Activated T-cell treated with anti-CD3 and anti-CD28 coated beads for 4 hours (primary cell): ENCODE measurements around the gene CFAP20DC.
A peak's percentile ranks its signal among the peaks of the same experiment; 100 is the strongest.
"Not testable (repeated sequence)": the region's sequence is repeated elsewhere in the genome, so short reads cannot be mapped to it uniquely, and the experiment has no call there.

Source experiments
- DNase-seq: peaks from one replicate; pipeline ENCODE4 v3.0.0-alpha.2; 2020

CFAP20DC gene

DNA sequence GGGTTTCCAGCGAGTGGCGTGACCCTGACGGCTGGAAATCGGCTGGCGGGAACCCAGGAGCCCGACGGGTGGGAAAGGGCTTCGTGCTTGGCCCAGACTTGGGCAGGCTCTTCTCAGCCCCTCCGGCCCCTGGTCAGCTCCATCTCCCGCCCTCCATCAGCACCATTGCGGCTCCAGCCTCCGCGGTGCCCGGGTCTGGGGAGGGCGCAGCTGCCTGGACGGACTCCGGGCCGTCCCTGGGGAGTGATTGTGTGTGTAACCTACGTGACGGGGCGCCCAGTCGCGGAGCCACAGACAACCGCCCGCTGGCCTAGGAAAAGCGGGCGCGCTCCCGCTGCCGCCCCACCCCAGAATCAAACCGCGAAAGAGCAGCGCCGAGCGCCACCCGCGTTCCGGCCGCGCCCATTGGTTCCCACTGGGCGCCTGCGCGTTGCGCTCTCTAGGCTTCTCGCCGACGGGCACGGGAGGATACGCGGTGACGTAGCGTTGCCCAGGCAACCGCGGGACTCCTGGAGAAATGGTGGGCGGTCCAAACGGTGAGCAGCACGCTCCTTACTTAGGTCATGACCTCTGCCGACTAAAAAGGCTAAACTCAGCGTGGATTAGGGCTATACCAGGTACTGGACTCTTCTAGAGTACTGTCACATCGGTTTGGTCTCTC lies at the start of gene CFAP20DC:
Gene CFAP20DC (minus strand): TSS at position 355 of the 661 bp plus-strand sequence. CDS start 394 bp downstream, outside the sequence.
- peak; percentile 87 for DNase-seq

DNA sequence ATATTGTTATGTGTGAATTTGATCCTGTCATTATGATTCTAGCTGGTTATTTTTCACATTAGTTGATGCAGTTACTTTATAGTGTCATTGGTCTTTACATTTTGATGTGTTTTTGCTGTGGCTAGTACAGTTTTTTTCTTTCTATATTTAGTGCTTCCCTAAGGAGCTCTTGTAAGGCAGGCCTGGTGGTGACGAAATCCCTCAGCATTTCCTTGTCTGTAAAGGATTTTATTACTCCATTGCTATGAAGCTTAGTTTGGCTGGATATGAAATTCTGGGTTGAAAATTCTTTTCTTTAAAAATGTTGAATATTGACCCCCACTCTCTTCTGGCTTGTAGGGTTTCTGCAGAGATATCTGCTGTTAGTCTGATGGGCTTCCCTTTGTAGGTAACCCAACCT lies 48.7 kb upstream of the CFAP20DC start:
- DNase-seq: not testable (repeated sequence)

DNA sequence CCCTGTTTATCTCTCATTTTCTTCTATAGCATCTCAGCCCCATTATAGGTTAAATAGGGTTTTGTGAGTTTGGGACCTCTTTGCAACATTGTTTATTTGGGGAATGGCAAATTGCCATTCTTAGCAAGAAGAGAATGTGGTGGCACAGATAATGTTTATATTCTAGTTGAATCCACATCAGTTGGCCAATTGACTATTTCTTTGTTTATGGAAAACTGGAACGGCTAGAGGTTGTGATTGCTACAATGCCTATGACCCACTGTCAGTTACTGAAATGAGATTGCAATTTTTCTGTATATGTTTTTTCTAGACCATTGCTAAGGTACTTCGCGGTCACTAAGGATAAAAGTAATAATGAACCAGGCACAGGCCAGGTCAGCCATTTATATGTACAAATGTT lies 44.6 kb upstream of the CFAP20DC start:
- no peak for DNase-seq

DNA sequence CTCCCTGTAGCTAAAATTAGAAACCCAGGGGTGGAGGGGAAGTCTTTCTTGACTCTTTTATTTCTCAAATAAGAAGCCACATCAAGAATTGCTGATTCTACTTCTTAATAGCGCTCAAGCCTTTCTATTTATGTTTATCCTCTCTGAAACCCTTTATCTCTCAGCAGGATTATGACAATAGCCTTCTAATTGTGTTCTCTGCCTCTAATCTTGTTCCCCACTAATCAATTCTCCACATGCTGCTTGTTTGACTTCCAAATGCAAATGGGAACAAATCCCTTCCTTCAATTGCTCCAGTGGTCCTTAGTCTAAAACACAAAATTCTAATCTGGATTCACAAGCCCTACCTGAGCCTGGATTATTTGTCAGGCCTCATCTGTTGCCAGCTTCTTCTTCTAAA lies 43.7 kb upstream of the CFAP20DC start:
- no peak for DNase-seq

DNA sequence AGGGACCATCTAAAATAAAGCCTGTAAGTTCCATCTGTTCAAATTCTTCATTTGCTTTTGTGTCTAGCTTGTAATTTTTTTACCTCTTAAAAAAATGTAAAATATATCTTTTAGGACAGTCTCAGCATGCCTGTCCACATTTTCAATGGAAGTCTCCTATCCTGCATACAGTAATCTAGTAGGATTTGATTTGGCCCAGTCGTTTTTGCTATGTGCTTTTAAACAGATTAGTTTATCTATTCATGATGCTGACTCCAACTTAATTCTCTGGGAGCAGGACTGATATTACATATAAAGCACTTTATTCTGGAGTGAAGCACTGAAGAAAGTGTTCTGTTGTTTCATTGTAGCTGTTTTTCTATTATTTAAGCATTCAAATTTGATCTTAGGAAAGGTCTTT lies 38.9 kb upstream of the CFAP20DC start:
- DNase-seq: no peak

DNA sequence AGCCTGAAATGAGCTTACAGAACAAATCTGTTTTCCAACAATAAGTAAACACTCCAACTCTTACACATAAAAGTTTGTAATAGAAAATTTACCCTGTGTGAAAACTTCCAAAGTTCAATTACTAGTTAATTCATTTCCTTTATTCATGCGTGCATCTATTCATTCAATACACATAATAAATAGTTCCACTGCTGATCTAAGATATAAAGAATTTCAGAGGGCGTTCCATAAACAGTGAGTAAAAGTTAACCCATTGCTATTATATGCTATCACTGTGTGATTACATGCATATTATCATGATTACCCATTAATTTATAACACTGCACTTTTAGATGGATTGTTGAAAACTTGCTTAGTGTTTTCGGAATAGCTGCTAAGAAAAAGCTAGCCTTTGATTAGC lies 36.2 kb upstream of the CFAP20DC start:
- DNase-seq: no peak

DNA sequence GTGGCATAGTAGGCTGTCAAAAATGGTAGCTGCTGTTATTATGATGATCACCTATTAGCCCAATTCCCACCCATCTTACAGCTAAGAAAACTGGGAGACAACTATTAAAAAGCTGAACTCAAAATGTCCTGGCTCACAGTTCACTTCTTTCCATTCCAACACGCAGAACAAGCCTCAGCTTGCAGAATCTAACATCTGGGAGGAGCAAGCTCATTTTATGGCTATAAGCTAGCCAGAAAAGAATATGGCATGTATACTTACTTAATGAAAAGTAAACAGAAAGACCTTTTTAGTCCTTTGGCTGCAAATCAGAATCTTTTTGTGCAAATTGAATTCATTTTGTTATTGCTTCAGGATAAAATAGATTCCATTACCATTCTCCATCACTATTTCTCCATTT lies 34.8 kb upstream of the CFAP20DC start:
- no peak for DNase-seq

DNA sequence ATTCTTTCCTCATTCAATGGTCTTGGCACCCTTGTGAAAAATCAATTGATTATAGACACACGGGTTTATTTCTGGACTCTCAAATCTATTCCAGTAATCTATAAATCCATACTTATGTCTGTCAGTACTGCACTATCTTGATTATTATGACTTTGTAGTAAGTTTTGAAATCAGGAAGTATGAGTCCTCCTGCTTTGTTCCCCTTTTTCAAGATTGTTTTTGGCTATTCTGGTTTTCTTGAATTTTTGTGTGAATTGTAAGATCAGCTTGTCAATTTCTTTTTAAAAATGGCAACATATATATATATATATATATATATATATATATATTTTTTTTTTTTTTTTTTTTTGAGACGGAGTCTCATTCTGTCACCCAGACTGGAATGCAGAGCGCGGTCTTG lies 32.3 kb upstream of the CFAP20DC start:
- DNase-seq: no peak

DNA sequence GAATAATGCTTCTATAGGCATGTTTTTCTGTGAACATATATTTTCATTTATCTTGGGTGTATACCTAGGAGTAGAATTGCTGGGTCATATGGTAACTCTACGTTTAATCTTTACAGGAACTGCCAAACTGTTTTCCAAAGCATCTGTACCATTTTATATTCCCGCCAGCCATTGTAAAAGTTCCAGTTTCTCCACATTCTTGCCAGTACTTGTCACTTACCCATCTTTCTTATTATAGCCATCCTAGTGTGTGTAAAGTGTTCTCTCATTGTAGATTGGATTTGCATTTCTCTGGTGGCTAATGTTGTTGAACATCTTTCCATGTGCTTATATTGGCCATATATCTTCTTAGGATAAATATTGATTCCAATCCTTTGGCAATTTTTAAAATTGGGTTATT lies 31.2 kb upstream of the CFAP20DC start:
- DNase-seq: no peak

DNA sequence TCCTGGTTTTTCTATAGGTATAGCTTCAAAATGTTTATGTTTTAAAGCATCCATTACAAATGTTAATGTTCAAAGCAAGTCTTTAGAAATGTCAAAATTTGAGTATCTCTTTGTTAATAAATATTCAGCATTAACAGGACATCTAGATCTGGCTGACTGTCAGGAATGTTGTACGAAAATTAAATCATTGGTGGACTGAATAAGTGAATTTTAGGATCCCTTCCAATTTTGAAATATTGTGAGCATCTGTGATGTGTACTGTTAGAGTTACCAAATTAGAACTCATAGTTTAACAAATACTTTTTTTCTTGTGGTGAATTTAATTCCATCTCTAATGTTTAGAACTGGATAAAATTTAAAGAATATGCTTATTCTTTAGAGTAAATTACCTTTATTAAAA lies 30.1 kb upstream of the CFAP20DC start:
- no peak for DNase-seq

DNA sequence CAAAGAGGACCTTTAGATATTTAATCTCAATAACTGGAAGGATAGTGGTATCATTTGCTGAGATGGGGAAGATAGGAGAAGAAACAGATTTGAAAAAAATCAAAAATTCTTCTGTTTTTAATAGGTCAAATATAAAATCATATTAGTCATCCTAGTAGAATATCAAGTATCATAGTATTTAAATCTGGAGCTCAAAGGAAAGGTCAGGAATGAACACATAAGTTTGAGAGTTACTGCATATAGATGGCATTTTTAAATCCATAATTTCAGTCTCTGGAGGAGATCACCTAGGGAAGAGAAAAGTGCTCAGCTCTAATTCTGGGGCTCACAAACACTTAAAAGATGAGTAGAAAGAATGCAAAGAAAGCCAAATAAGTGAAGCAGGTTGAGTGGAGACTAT lies 24.9 kb upstream of the CFAP20DC start:
- DNase-seq: no peak

DNA sequence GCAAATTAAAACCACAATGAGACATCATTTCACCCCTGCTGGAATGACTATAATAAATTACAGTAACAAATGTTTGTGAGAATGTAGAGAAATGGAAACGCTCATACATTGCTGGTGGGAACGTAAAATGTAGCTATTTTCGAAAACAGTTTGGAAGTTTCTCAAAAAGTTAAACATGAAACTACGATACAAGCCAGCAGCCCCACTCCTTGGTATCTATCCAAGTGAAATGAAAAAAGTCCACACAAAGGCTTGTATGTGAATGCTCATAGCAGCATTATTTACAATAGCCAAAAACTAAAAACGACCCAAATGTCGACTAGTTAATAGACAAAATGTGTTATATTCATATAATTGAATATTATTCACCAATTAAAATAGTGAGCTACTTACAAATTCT lies 22.9 kb upstream of the CFAP20DC start:
- DNase-seq: no peak

DNA sequence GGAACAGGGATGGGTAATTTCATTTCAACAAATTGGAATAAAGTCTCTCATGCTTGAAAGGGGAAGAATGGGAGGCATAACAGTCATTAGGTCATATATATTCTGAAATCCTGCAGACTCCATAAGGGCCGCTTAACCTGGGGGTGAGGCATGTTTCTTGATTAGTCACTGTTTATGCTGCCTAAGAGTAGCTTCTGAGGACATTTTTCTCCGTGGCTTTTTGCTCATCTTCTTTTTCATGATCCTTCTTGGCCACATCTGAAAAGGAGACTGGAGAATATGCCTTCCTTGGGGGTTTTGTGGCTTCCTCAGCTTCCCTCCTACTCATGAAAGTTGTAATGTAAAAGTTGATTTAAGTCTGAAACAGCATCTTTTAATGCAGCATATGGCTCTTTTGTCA lies 20.0 kb upstream of the CFAP20DC start:
- DNase-seq: no peak

DNA sequence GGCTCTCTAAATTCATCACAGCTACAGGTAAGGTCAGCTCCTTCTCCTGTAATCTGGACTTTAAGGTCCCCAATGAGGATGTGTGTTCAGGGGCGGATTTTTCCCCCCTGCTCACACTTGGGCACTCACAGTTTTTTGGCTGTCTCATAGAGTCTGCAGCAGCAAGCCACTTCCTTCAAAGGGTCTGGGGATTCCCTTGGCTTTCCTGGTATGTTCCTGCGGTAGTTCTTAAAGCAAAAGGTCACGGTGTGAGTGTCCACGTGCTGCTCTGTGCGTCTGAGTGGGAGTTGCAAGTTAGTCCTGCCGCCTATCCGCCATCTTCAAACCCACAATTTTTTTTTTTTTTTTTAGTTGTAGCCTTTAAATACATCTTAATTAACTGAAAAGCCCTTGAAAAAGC lies 15.4 kb upstream of the CFAP20DC start:
- DNase-seq: no peak

DNA sequence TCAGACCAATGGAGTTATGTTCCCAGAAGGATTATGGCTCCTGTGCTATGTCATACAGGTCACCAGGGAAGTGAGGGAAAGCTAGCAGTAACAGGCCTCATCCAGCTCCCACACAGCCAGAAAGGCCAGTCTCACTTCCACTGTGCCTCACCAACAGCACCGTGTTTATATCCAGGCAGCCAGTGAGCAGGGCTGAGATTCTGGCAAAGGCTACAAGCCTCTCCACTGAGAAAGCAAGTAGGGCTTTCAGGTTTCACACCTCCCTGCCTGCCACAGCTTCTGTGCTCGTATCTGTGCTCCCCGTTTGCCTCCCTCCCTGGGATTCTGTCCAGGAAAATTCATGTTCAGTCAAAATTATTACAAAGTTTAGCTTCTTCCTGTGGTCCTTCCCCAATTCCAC lies 14.9 kb upstream of the CFAP20DC start:
- no peak for DNase-seq

DNA sequence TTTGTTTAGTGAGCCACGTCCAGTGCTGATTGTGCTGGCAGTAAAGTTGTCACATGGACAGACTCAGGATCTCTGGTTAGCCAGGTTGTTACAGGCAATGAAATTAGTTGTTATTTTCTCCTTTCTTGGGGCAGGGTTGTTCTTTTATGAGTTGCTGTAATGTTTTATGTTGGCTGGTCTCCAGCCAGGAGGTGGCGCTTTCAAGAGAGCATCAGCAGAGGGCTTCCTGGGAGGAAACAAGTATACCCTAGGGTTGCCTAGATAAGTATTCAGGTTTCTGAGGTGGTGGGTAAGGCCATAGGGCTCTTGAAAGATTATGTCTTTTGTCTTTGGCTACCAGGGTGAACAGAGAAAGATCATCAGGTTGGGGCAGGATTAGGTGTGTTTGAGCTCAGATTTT lies 14.5 kb upstream of the CFAP20DC start:
- no peak for DNase-seq

DNA sequence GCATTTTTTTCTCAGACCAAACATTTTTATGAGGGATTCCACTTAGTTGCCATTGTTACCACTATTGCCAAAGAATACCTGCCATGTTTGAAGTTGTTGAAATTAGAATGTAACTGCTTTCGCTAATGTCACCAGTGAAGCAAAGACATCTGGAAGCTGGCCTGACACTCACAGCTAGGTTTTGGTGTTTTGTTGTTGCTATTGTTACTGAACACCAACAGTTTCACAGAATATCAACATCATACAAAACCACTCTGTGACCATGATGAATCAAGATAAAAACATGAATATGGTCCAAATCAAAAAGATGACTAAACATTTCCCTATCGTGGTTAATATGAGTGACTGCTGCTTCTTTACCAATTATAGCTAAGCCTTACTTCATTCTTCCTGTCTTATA lies 6.9 kb upstream of the CFAP20DC start:
- no peak for DNase-seq

DNA sequence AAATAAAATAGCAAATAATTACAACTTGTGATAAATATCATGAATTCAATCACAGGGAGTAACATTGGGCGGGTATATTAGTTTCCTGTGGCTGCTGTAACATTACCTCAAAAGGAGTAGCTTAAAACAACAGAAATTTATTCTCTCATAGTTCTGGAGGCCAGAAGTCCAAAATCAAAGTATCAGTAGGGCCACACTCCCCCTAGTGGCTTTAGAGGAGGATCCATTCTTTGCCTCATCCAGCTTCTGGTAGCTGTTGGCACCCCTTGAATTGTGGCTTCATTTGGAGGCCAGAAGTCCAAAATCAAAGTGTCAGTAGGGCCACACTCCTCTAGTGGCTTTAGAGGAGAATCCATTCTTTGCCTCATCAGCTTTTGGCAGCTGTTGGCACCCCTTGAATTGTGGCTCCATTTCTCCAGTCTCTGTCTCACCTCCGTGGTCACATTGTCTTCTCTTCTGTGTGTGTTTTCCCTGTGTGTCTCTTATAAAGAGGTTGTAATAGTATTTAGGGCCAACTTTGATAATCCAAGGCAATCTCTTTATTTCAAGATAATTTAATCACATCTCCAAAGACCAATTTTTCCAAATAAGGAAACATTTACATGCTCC lies 3.1 kb upstream of the CFAP20DC start:
- DNase-seq: no peak

DNA sequence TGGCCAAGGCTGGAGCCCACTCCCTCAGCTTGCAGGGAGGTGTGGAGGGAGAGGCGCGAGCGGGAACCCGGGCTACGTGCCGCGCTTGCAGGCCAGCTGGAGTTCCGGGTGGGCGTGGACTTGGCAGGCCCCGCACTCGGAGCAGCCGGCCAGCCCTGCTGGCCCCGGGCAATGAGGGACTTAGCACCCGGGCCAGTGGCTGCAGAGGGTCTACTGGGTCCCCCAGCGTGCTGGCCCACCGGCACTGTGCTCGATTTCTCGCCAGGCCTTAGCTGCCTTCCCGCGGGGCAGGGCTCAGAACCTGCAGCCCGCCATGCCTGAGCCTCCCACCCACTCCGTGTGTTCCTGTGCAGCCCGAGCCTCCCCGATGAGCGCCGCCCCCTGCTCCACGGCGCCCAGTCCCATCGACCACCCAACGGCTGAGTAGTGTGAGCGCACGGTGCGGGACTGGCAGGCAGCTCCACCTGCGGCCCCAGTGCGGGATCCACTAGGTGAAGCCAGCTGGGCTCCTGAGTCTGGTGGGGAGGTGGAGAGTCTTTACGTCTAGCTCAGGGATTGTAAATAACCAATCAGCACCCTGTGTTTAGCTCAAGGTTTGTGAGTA lies 1.1 kb upstream of the CFAP20DC start:
- DNase-seq: not testable (repeated sequence)

DNA sequence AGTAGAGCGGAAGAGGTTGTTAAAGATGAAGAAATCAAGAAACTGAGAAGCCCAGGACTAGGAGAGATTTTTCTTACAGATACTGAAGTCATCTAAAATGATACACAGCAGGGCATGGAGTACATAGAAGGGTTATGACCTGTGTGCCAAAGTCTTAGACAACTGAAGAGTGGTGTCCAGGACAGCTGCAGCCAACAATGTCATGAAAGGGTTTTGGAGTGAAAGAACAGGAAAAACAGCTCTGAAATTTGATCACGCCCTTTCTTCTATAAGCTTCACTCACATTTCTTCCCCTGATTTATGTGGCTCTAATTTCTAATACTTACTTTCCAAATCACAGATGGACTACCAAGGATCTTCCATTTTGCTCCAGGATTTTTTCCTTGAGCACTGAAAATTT lies 3.0 kb downstream of the CFAP20DC start:
- no peak for DNase-seq

DNA sequence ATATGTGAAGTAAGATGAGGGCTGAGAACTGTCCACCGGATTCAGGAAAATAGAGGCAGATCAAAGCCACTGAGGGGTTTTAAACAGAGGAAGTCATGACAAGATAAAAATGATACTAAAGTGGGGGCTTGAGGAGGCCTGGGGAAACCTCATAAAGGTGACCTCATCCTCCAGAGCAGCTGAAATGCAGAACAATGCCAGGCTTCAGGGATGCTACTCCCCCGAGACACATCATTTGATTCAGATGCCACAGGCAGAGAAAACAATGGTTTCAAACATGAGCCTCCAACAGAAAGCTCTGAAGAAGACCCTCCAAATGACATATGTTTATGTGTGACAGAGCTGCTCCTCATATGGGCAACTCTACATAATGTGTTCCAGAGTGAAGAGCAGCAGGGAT lies 6.4 kb downstream of the CFAP20DC start:
- no peak for DNase-seq

DNA sequence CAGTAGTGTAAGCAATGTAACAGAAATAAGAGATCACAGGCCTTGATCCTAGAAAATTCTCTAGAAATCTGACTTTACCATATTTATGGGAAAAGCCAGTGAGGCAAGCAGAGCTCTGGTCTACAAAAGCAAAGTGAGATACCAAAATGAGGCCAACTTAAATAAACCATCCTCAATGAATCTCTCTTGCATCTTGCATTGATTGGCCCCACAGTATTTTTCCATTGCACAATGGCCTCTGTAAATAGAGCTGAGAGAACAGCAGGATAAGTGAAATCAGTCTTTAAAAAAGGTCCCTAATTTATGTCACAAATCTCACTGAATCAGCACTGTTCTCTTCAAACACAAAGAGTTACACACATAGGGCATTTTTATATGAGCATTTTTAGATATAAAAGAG lies 8.9 kb downstream of the CFAP20DC start:
- DNase-seq: no peak

DNA sequence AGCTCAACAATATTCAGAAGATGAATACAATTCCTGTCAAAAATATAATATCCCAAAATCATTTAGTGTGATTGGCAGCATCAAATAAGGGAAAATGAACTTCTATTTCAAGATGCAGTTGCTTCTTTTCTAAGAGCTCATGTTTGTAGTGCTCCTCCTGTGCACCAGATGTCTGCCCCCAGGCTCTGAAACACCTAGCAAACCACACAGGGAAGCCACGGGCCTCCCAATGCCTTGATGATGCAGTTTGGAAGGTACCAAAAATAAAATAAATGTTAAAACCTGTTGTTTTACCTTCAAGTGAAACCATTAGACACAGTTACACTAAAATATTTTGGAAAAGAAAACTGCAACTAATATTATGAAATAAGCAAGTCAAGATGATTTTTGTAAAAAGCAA lies 22.2 kb downstream of the CFAP20DC start:
- DNase-seq: no peak

DNA sequence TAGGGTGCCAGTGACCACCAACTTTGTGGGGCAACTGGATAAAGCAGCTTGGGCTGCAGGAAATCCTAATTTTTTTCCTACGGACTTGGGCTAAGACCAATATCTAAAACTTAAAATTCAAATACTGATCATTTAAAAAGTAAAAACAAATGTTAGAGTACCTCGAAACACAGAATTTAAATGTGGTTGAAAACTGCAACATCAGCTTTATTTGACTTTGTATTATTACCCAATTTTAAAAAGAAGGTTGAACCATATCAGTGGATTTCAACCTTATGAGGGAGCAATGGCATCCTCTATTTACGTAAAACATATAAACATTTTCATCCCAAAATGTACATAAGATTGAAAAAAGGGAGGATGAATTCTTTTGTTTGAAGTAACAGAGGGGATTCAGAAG lies 26.2 kb downstream of the CFAP20DC start:
- no peak for DNase-seq

DNA sequence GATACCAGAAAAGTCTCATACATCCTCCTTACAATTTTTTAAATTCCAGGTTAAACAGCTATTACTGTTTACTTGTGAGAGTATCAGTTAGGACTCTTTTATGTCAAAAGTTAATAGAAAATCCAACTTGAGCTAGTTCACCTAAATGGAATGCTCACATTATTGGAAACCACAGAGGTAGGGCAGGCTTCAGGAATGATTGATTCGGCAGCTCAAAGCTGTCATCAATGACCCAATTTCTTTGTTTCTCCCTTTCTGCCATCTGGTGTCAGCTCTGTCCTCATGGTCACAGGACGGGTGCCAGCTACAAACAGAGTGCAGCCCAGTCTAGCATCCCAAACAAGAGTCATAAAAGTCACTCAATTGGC lies 32.2 kb downstream of the CFAP20DC start:
- no peak for DNase-seq
